K562 (cell line): ENCODE data around the gene CPNE2. TPM values are rescaled to one million over a fixed set of nuclear protein-coding genes. Genes with fewer than 3 reads are reported as not detected.

ENCODE experiments used
- BRCA1 ChIP-seq, 2 experiments: fragments of 450-650 bp in 1 of 2; sonication (generic) in 1 of 2; formaldehyde crosslinking in 1 of 2; IDR thresholded peaks; 2 replicates each; pipeline versions ENCODE4 v1.5.0 to v1.6.1; 2017 to 2020; ENCODE audit warnings: mild to moderate bottlenecking in 1 of 2, missing genetic modification reagents in 1 of 2
- CHCHD3 ChIP-seq: fragments of 250-450 bp; sonication (Bioruptor Pico); IDR thresholded peaks from 2 replicates; pipeline ENCODE4 v2.1.2; 2022; ENCODE audit warnings: mild to moderate bottlenecking
- FOXA1 ChIP-seq: fragments of 450-650 bp; IDR thresholded peaks from 2 replicates; pipeline ENCODE4 v1.6.1; 2016; ENCODE audit warnings: mild to moderate bottlenecking, borderline replicate concordance
- FOXJ2 ChIP-seq: fragments of 200-800 bp; sonication (Bioruptor generic); IDR thresholded peaks from 2 replicates; pipeline ENCODE4 v1.6.1; 2016; ENCODE audit warnings: missing genetic modification characterization, missing compliant biosample characterization
- HEY1 ChIP-seq: fragments of 250-450 bp; sonication (Bioruptor Pico); IDR thresholded peaks from 2 replicates; pipeline ENCODE4 v1.5.0; 2020; ENCODE audit warnings: mild to moderate bottlenecking, moderate library complexity, borderline replicate concordance
- MBD2 ChIP-seq: sonication (generic); IDR thresholded peaks from 2 replicates; pipeline ENCODE4 v1.6.1; 2016; ENCODE audit warnings: low read depth, borderline replicate concordance
- MEF2D ChIP-seq: conservative IDR thresholded peaks from 2 replicates; pipeline ENCODE4 v1.6.1; 2016; ENCODE audit warnings: low read depth, missing genetic modification characterization, missing compliant biosample characterization
- MEIS2 ChIP-seq: fragments of 450-650 bp; IDR thresholded peaks from 2 replicates; pipeline ENCODE4 v1.6.1; 2014; ENCODE audit warnings: mild to moderate bottlenecking; ENCODE audit not compliant: partially characterized antibody
- NFIX ChIP-seq: fragments of 250-450 bp; sonication (Bioruptor Pico); IDR thresholded peaks from 2 replicates; pipeline ENCODE4 v1.4.0; 2020; ENCODE audit warnings: low read depth, mild to moderate bottlenecking, moderate library complexity
- NONO ChIP-seq, 2 experiments: fragments of 200-400 bp in 1 of 2; fragments of 450-650 bp in 1 of 2; formaldehyde crosslinking in 1 of 2; IDR thresholded peaks; 2 replicates each; pipeline ENCODE4 v1.6.1; 2017; ENCODE audit warnings: low read depth in 2 of 2, mild to moderate bottlenecking in 2 of 2, moderate library complexity in 2 of 2, low read length in 1 of 2
- PCBP1 ChIP-seq: fragments of 200-400 bp; formaldehyde crosslinking; IDR thresholded peaks from 2 replicates; pipeline ENCODE4 v1.6.1; 2018; ENCODE audit warnings: mild to moderate bottlenecking, low read depth, low read length; ENCODE audit not compliant: poor library complexity, severe bottlenecking
- PML ChIP-seq: IDR thresholded peaks from 2 replicates; pipeline ENCODE4 v1.6.1; 2012; ENCODE audit warnings: low read length, inconsistent platforms
- RFX1 ChIP-seq: fragments of 450-650 bp; IDR thresholded peaks from 2 replicates; pipeline ENCODE4 v1.6.1; 2016; ENCODE audit warnings: mild to moderate bottlenecking, moderate library complexity
- SIRT6 ChIP-seq: IDR thresholded peaks from one replicate; pipeline ENCODE4 v1.6.1; 2012; ENCODE audit warnings: low read depth, mild to moderate bottlenecking, control low read depth, inconsistent platforms, low read length, moderate library complexity
- TBL1XR1 ChIP-seq, 2 experiments: IDR thresholded peaks; 2 replicates each; pipeline ENCODE4 v1.6.1; 2012; ENCODE audit warnings: improper control_type of control experiment in 2 of 2, low read length in 2 of 2, mild to moderate bottlenecking in 1 of 2
- TOE1 ChIP-seq, 2 experiments: fragments of 450-650 bp in 1 of 2; sonication (generic) in 1 of 2; formaldehyde crosslinking in 1 of 2; IDR thresholded peaks; 2 replicates each; pipeline versions ENCODE4 v1.7.1 to v1.8.0; 2016 to 2022; ENCODE audit warnings: borderline replicate concordance in 2 of 2, mild to moderate bottlenecking in 2 of 2, antibody characterized with exemption in 1 of 2, inconsistent platforms in 1 of 2, low read depth in 1 of 2, missing genetic modification reagents in 1 of 2, moderate library complexity in 1 of 2
- ZFPM2 ChIP-seq: fragments of 250-450 bp; sonication (Bioruptor Pico); IDR thresholded peaks from 2 replicates; pipeline ENCODE4 v1.5.1; 2022; ENCODE audit warnings: mild to moderate bottlenecking
- ZNF408 ChIP-seq: fragments of 250-450 bp; sonication (Bioruptor Pico); IDR thresholded peaks from 2 replicates; pipeline ENCODE4 v1.4.0; 2020; ENCODE audit warnings: low read depth, mild to moderate bottlenecking, moderate library complexity
- polyA plus RNA-seq, 8 experiments: library from polyadenylated mRNA; depleted of rRNA in 4 of 8; stranded (reverse) in 5 of 8; unstranded in 3 of 8; fragments of >200 nt; fragmentation: Nextera tagmentation in 2 of 8; fragmentation: Illumina TruSeq in 1 of 8; extraction: Ambion mirVana in 2 of 8; extraction: Trizol in 1 of 8; gene quantifications; 2 replicates each; pipeline versions ENCODE4 v1.2.1 to v1.2.3, GENCODE V29; 2011 to 2014; ENCODE audit warnings: inconsistent platforms in 1 of 8, missing spikeins in 1 of 8
- total RNA-seq, 7 experiments: library from RNA; depleted of rRNA in 6 of 7; stranded (reverse); fragments of >200 nt in 6 of 7; fragmentation: Illumina TruSeq in 2 of 7; extraction: Trizol in 2 of 7; gene quantifications; 2 replicates each; pipeline versions ENCODE4 v1.2.1 to v1.2.3, GENCODE V29; 2011 to 2021; ENCODE audit warnings: low replicate concordance in 1 of 7
- TF ChIP-seq, protein P1 (sequence below): fragments of 450-650 bp; IDR thresholded peaks from one replicate; pipeline ENCODE4 v1.6.1; 2018; ENCODE audit warnings: mild to moderate bottlenecking, moderate library complexity; ENCODE audit not compliant: partially characterized antibody
- TF ChIP-seq, protein P2 (sequence below): fragments of 450-650 bp; IDR thresholded peaks from 2 replicates; pipeline ENCODE4 v1.6.1; 2016; ENCODE audit warnings: missing biosample characterization, missing genetic modification characterization
- TF ChIP-seq, protein P3 (sequence below): fragments of 250-450 bp; sonication (Bioruptor Pico); IDR thresholded peaks from 2 replicates; pipeline ENCODE4 v1.8.0; 2021; ENCODE audit warnings: borderline replicate concordance, mild to moderate bottlenecking, moderate library complexity; ENCODE audit not compliant: poor library complexity, severe bottlenecking
- TF ChIP-seq, protein P4 (sequence below): fragments of 250-450 bp; sonication (Bioruptor Pico); IDR thresholded peaks from 2 replicates; pipeline ENCODE4 v1.5.1; 2021; ENCODE audit warnings: mild to moderate bottlenecking
- TF ChIP-seq, protein P5 (sequence below): conservative IDR thresholded peaks from 2 replicates; pipeline ENCODE4 v1.6.1; 2011; ENCODE audit warnings: low read depth, mild to moderate bottlenecking, low read length; ENCODE audit not compliant: control insufficient read depth

CPNE2 gene
- total and polyA plus RNA-seq, 9 of the 15 experiments (the other 6 are each of a cell fraction or from before 2014, with no cell fraction given): 3.0 to 13.9 (median 8.6) TPM

DNA sequence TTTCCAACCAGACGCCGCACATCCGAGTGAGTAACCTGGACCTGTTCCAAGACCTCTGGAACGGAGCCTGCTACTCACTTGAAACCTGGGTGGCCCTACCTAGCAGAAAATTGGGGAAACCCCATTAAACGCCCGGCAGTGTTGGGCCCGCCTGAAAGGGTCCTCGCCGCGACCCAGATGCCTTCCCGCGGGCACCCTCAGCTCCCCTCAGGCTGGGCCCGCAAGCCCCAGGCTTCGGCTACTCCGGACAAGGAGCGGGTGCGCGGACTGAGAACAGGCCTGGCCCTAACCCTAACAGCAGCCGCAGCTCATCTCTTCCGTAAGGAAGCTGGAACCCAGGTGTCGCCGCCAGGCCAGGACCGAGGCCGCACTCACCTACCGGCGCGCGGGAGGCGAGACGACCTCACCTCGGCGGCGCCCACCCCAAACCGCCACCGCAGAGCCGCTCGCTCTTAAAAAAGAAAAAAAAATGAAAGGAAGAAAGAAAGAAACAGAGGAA lies 93.1 kb downstream of the CPNE2 start (continued):
- TF ChIP-seq TOE1 (IDR thresholded peaks at IDR 0.05; ENCODE audit: borderline replicate concordance) (no peak), TOE1 (CRISPR knock-in tag; IDR thresholded peaks at IDR 0.05; ENCODE audit: borderline replicate concordance, low read depth) (no peak), FOXJ2 (tag) (no peak), ZFPM2 (CRISPR knock-in tag) (no peak), TBL1XR1 (IDR thresholded peaks at IDR 0.05; ENCODE audit: low read length in 2 of 2) (no peak), BRCA1 (IDR thresholded peaks at IDR 0.05) (no peak), BRCA1 (CRISPR knock-in tag; IDR thresholded peaks at IDR 0.05) (no peak), FOXA1 (no peak), NFIX (CRISPR knock-in tag) (no peak), MEIS2 (no peak), MEF2D (tag) (no peak), NONO (IDR thresholded peaks at IDR 0.05; ENCODE audit: low read depth in 2 of 2, low read length in 1 of 2) (no peak), HEY1 (CRISPR knock-in tag) (no peak), RFX1 (no peak), CHCHD3 (CRISPR knock-in tag) (no peak), PML (no peak), PCBP1 (no peak), MBD2 (no peak), SIRT6 (no peak), ZNF408 (CRISPR knock-in tag) (no peak)
- TF ChIP-seq, protein P1, sequence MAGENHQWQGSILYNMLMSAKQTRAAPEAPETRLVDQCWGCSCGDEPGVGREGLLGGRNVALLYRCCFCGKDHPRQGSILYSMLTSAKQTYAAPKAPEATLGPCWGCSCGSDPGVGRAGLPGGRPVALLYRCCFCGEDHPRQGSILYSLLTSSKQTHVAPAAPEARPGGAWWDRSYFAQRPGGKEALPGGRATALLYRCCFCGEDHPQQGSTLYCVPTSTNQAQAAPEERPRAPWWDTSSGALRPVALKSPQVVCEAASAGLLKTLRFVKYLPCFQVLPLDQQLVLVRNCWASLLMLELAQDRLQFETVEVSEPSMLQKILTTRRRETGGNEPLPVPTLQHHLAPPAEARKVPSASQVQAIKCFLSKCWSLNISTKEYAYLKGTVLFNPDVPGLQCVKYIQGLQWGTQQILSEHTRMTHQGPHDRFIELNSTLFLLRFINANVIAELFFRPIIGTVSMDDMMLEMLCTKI: no peak
- TF ChIP-seq, protein P2, sequence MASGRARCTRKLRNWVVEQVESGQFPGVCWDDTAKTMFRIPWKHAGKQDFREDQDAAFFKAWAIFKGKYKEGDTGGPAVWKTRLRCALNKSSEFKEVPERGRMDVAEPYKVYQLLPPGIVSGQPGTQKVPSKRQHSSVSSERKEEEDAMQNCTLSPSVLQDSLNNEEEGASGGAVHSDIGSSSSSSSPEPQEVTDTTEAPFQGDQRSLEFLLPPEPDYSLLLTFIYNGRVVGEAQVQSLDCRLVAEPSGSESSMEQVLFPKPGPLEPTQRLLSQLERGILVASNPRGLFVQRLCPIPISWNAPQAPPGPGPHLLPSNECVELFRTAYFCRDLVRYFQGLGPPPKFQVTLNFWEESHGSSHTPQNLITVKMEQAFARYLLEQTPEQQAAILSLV (tag): no peak
- TF ChIP-seq, protein P3, sequence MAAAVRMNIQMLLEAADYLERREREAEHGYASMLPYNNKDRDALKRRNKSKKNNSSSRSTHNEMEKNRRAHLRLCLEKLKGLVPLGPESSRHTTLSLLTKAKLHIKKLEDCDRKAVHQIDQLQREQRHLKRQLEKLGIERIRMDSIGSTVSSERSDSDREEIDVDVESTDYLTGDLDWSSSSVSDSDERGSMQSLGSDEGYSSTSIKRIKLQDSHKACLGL (CRISPR knock-in tag): no peak
- TF ChIP-seq, protein P4, sequence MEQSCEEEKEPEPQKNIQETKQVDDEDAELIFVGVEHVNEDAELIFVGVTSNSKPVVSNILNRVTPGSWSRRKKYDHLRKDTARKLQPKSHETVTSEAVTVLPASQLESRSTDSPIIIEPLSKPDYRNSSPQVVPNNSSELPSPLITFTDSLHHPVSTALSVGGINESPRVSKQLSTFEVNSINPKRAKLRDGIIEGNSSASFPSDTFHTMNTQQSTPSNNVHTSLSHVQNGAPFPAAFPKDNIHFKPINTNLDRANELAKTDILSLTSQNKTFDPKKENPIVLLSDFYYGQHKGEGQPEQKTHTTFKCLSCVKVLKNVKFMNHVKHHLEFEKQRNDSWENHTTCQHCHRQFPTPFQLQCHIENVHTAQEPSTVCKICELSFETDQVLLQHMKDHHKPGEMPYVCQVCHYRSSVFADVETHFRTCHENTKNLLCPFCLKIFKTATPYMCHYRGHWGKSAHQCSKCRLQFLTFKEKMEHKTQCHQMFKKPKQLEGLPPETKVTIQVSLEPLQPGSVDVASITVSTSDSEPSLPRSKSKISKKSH (CRISPR knock-in tag): no peak
- TF ChIP-seq, protein P5, sequence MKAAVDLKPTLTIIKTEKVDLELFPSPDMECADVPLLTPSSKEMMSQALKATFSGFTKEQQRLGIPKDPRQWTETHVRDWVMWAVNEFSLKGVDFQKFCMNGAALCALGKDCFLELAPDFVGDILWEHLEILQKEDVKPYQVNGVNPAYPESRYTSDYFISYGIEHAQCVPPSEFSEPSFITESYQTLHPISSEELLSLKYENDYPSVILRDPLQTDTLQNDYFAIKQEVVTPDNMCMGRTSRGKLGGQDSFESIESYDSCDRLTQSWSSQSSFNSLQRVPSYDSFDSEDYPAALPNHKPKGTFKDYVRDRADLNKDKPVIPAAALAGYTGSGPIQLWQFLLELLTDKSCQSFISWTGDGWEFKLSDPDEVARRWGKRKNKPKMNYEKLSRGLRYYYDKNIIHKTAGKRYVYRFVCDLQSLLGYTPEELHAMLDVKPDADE: no peak
